ACC112 (cell line): ENCODE data around the gene SLC8A1.

Experiments used
- H2AFZ ChIP-seq: fragments of 200-600 bp; sonication (generic); one replicate; pipeline ENCODE4 v1.6.0; 2017; ENCODE audit warnings: antibody characterized with exemption, low read length; ENCODE audit not compliant: unreplicated experiment
- H3K27ac ChIP-seq: fragments of 200-600 bp; sonication (generic); 2 replicates; pipeline ENCODE4 v1.5.1; 2014; ENCODE audit warnings: low read depth, mild to moderate bottlenecking, antibody characterized with exemption, low read length, moderate library complexity
- H3K27me3 ChIP-seq: fragments of 200-600 bp; sonication (generic); 2 replicates; pipeline ENCODE4 v1.6.1; 2014; ENCODE audit warnings: mild to moderate bottlenecking, antibody characterized with exemption, low read length, moderate library complexity, mixed read lengths; ENCODE audit not compliant: insufficient read depth
- H3K36me3 ChIP-seq: fragments of 200-600 bp; sonication (generic); 2 replicates; pipeline ENCODE4 v1.6.1; 2016; ENCODE audit warnings: mild to moderate bottlenecking, antibody characterized with exemption, low read length, moderate library complexity, mixed read lengths; ENCODE audit not compliant: insufficient read depth
- H3K4me1 ChIP-seq: fragments of 200-600 bp; sonication (generic); one replicate; pipeline ENCODE4 v1.6.1; 2016; ENCODE audit warnings: low read length, mixed read lengths; ENCODE audit not compliant: insufficient read depth, unreplicated experiment, control insufficient read depth
- H3K4me3 ChIP-seq: fragments of 200-600 bp; sonication (generic); 2 replicates; pipeline ENCODE4 v1.5.1; 2014; ENCODE audit warnings: mild to moderate bottlenecking, low read depth, low read length
- H3K79me2 ChIP-seq: fragments of 200-600 bp; sonication (generic); one replicate; pipeline ENCODE4 v1.6.0; 2016; ENCODE audit warnings: low read length; ENCODE audit not compliant: control insufficient read depth, unreplicated experiment, insufficient read depth

The SLC8A1 gene

GRCh38 chr2:40166006-40166405, 285.9 kb downstream of the SLC8A1 start:
- no peaks in the 10 kb centered on the region for H3K4me1 ChIP-seq
- H3K4me3 ChIP-seq: no peak overlapping the region
- no peaks in the 10 kb centered on the region for H3K27me3 ChIP-seq
- H3K79me2 ChIP-seq: no peaks in the 10 kb centered on the region
- no peaks in the 10 kb centered on the region for H3K36me3 ChIP-seq
- H3K27ac ChIP-seq: no peak overlapping the region
- H2AFZ ChIP-seq: no peak overlapping the region

- no peaks in the 10 kb centered on the region for H3K27me3 ChIP-seq
- H3K79me2 ChIP-seq: no peaks in the 10 kb centered on the region
- no peak overlapping the region for H3K4me3 ChIP-seq
- H3K36me3 ChIP-seq: no peaks in the 10 kb centered on the region
- no peaks in the 10 kb centered on the region for H3K4me1 ChIP-seq
- H2AFZ ChIP-seq: no peak overlapping the region
- H3K27ac ChIP-seq: no peak overlapping the region
Measured at GRCh38 chr2:40165509-40165844, 286.4 kb downstream of the SLC8A1 start.

- Histone ChIP-seq H3K4me1 (no peaks in the 10 kb centered on the region), H3K79me2 (no peaks in the 10 kb centered on the region), H3K27me3 (no peaks in the 10 kb centered on the region), H3K27ac (no peak overlapping the region), H2AFZ (no peak overlapping the region), H3K4me3 (no peak overlapping the region), H3K36me3 (no peaks in the 10 kb centered on the region)
Measured at GRCh38 chr2:40164736-40165508, 287.0 kb downstream of the SLC8A1 start.

GRCh38 chr2:40161986-40162385, 289.9 kb downstream of the SLC8A1 start:
- H2AFZ ChIP-seq: no peak overlapping the region
- H3K36me3 ChIP-seq: no peaks in the 10 kb centered on the region
- H3K27me3 ChIP-seq: no peaks in the 10 kb centered on the region
- H3K4me1 ChIP-seq: no peaks in the 10 kb centered on the region
- no peak overlapping the region for H3K4me3 ChIP-seq
- H3K27ac ChIP-seq: no peak overlapping the region
- H3K79me2 ChIP-seq: no peaks in the 10 kb centered on the region

GRCh38 chr2:40160751-40161218, 291.1 kb downstream of the SLC8A1 start:
- Histone ChIP-seq H3K27me3 (no peaks in the 10 kb centered on the region), H2AFZ (no peak overlapping the region), H3K79me2 (no peaks in the 10 kb centered on the region), H3K4me3 (no peak overlapping the region), H3K4me1 (no peaks in the 10 kb centered on the region), H3K36me3 (no peaks in the 10 kb centered on the region), H3K27ac (no peak overlapping the region)

GRCh38 chr2:40159333-40159732, 292.6 kb downstream of the SLC8A1 start:
- Histone ChIP-seq H3K4me1 (no peaks in the 10 kb centered on the region), H3K27me3 (no peaks in the 10 kb centered on the region), H3K27ac (no peak overlapping the region)

GRCh38 chr2:40158781-40159180, 293.1 kb downstream of the SLC8A1 start:
- no peaks in the 10 kb centered on the region for H3K79me2 ChIP-seq
- H2AFZ ChIP-seq: no peak overlapping the region
- H3K27ac ChIP-seq: no peak overlapping the region
- no peaks in the 10 kb centered on the region for H3K4me1 ChIP-seq
- H3K36me3 ChIP-seq: no peaks in the 10 kb centered on the region
- no peaks in the 10 kb centered on the region for H3K27me3 ChIP-seq
- no peak overlapping the region for H3K4me3 ChIP-seq

More at GRCh38 chr2:40159333-40159732, 292.6 kb downstream of the SLC8A1 start:
- no peaks in the 10 kb centered on the region for H3K36me3 ChIP-seq
- no peak overlapping the region for H2AFZ ChIP-seq
- H3K79me2 ChIP-seq: no peaks in the 10 kb centered on the region
- H3K4me3 ChIP-seq: no peak overlapping the region

GRCh38 chr2:40155728-40156127, 296.2 kb downstream of the SLC8A1 start:
- H3K27me3 ChIP-seq: no peaks in the 10 kb centered on the region
- no peak overlapping the region for H2AFZ ChIP-seq
- H3K79me2 ChIP-seq: no peaks in the 10 kb centered on the region
- H3K4me1 ChIP-seq: no peaks in the 10 kb centered on the region
- H3K27ac ChIP-seq: no peak overlapping the region
- H3K36me3 ChIP-seq: no peaks in the 10 kb centered on the region
- H3K4me3 ChIP-seq: no peak overlapping the region

GRCh38 chr2:40150266-40150665, 301.6 kb downstream of the SLC8A1 start:
- no peak overlapping the region for H2AFZ ChIP-seq

GRCh38 chr2:40148334-40148733, 303.6 kb downstream of the SLC8A1 start:
- Histone ChIP-seq H3K4me3 (no peak overlapping the region), H3K27me3 (no peaks in the 10 kb centered on the region), H2AFZ (no peak overlapping the region), H3K79me2 (no peaks in the 10 kb centered on the region), H3K4me1 (no peaks in the 10 kb centered on the region), H3K27ac (no peak overlapping the region), H3K36me3 (no peaks in the 10 kb centered on the region)

More at GRCh38 chr2:40150266-40150665, 301.6 kb downstream of the SLC8A1 start:
- H3K27ac ChIP-seq: no peak overlapping the region
- no peak overlapping the region for H3K4me3 ChIP-seq
- no peaks in the 10 kb centered on the region for H3K27me3 ChIP-seq
- no peaks in the 10 kb centered on the region for H3K36me3 ChIP-seq
- no peaks in the 10 kb centered on the region for H3K79me2 ChIP-seq
- H3K4me1 ChIP-seq: no peaks in the 10 kb centered on the region

DNA sequence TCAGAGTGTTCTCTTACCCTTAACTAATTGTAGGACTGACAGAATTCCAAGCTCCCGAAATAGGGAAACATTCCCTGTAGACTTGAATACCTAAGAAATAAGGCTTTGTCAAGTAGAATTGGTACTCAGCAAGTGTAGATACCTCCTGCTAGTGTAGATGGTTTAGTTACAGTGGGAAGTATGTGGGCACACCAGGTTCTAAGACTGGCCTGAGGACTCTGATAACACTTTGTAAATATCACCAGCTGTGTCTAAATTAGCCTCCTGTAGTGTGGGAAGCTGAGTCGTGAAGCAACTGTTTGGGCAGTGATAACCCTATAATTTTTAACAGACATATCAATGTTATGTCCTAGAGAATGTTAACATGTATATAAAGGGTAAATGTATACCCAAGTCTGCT, 304.5 kb downstream of the SLC8A1 start:
- no peaks in the 10 kb centered on the region for H3K27me3 ChIP-seq
- no peaks in the 10 kb centered on the region for H3K36me3 ChIP-seq
- H3K79me2 ChIP-seq: no peaks in the 10 kb centered on the region
- H3K4me1 ChIP-seq: no peaks in the 10 kb centered on the region
- no peak overlapping the region for H3K27ac ChIP-seq
- no peak overlapping the region for H2AFZ ChIP-seq
- no peak overlapping the region for H3K4me3 ChIP-seq
